Endothelial cell of umbilical vein (primary cell): Measurements from ENCODE around the gene PEX16.

ENCODE experiments used
- CTCF ChIP-seq, 2 donors: IDR thresholded peaks; 1 replicate in 1 of 2; 2 replicates in 1 of 2; pipeline ENCODE4 v1.5.1; 2011; ENCODE audit warnings: low read length in 2 of 2, mild to moderate bottlenecking in 2 of 2, moderate library complexity in 2 of 2, control low read depth in 1 of 2, inconsistent platforms in 1 of 2, low read depth in 1 of 2; ENCODE audit not compliant: insufficient read depth in 1 of 2; ENCODE audit errors: extremely low read depth in 1 of 2
- MAX ChIP-seq: IDR thresholded peaks from 2 replicates; pipeline ENCODE4 v1.6.1; 2011; ENCODE audit not compliant: insufficient read depth, insufficient read length
- POLR2A ChIP-seq: IDR thresholded peaks from 2 replicates; pipeline ENCODE4 v1.6.1; 2012; ENCODE audit warnings: low read depth, mild to moderate bottlenecking, control low read depth, low read length
- POLR2AphosphoS5 ChIP-seq: IDR thresholded peaks from 2 replicates; pipeline ENCODE4 v1.6.1; 2012; ENCODE audit warnings: low read depth, mild to moderate bottlenecking, control low read depth, low read length, moderate library complexity; ENCODE audit not compliant: insufficient read depth

- TF ChIP-seq CTCF (IDR thresholded peaks at IDR 0.05; ENCODE audit: extremely low read depth in 1 of 2, insufficient read depth in 1 of 2, low read depth in 1 of 2, low read length in 2 of 2) (no peak), POLR2A (no peak), POLR2AphosphoS5 (no peak), MAX (no peak)
These were observed 22.0 kb downstream of the PEX16 start for GRCh38 chr11:45895553-45896259.
